ENCODE results near the gene PLPP7.

- TF ChIP-seq CTCF (IDR thresholded peaks at IDR 0.05) = no peak
- no peak for TF ChIP-seq POLR2A (IDR thresholded peaks at IDR 0.05)
Observed at GRCh38 chr9:131258186-131258585, 31.3 kb upstream of the PLPP7 start.
